ENCODE measurements around the gene ASB3. TPM values are rescaled to one million over a fixed set of nuclear protein-coding genes. Genes with fewer than 3 reads are reported as not detected.

Gene ASB3
- total RNA-seq, 2 donors from 2014 or later, result 10.5 to 14.0 TPM

DNA sequence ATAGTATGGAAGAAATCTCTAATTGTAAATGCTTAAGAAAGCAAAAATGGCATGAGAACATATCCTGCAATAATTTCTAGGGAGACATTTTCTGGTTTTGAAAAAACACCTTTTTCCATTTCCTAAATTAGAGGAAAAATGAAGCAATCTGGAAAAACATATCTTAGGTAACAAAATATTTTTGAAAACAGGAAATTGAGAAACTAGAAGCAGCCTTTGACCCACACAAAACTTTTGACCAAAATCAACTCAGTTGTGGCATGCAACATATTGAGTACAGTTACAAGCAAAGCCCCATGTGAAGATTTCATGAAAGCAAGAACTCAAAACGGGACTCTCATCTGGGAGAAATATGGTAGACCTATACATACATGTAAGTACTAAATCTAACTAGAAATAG, 47.7 kb downstream of the ASB3 start:
- no peaks in the 10 kb centered on the region for H3K9me3 ChIP-seq
- intact Hi-C loops (cut with DNase I), result no loop called here
- no peak for DNase-seq

GRCh38 chr2:53737091-53737490, 49.7 kb downstream of the ASB3 start:
- Histone ChIP-seq H3K27ac (no peak overlapping the region), H3K9me3 (no peaks in the 10 kb centered on the region), H3K4me3 (no peak overlapping the region), H3K27me3 (no peaks in the 10 kb centered on the region), H3K4me1 (no peaks in the 10 kb centered on the region), H3K36me3 (replicated peaks in 1 of 2; ENCODE audit: insufficient read depth in 1 of 2, low read depth in 2 of 2) (no peaks in the 10 kb centered on the region)
- no peak for TF ChIP-seq POLR2A (IDR thresholded peaks at IDR 0.05)
- no peak for TF ChIP-seq CTCF (IDR thresholded peaks at IDR 0.05)
- intact Hi-C loops (cut with DNase I), result no loop called here
- WGBS, 2 donors, result 94% methylated on average over 5 of the region's 5 CpGs
- ATAC-seq, result no peak
- no peak for DNase-seq

More for the DNA sequence above, 47.7 kb downstream of the ASB3 start:
- Histone ChIP-seq H3K27me3 (no peaks in the 10 kb centered on the region), H3K4me3 (no peak overlapping the region), H3K4me1 (no peaks in the 10 kb centered on the region), H3K36me3 (replicated peaks in 1 of 2; ENCODE audit: insufficient read depth in 1 of 2, low read depth in 2 of 2) (no peaks in the 10 kb centered on the region), H3K27ac (no peak overlapping the region)
- 79 to 84% methylated on average over 1 of the region's 1 CpG for WGBS, 2 donors
- no peak for TF ChIP-seq CTCF (IDR thresholded peaks at IDR 0.05)
- no peak for TF ChIP-seq POLR2A (IDR thresholded peaks at IDR 0.05)
- ATAC-seq, result no peak

GRCh38 chr2:53729143-53729762, 57.5 kb downstream of the ASB3 start:
- Histone ChIP-seq H3K36me3 (replicated peaks in 1 of 2; ENCODE audit: insufficient read depth in 1 of 2, low read depth in 2 of 2) (no peaks in the 10 kb centered on the region), H3K27me3 (no peaks in the 10 kb centered on the region), H3K4me3 (no peak overlapping the region), H3K4me1 (no peaks in the 10 kb centered on the region), H3K9me3 (no peaks in the 10 kb centered on the region), H3K27ac (no peak overlapping the region)
- WGBS, 2 donors, result 76 to 95% methylated on average over 1 of the region's 1 CpG
- intact Hi-C loops (cut with DNase I), result no loop called here
- TF ChIP-seq CTCF (IDR thresholded peaks at IDR 0.05) (no peak), POLR2A (IDR thresholded peaks at IDR 0.05) (no peak)
- ATAC-seq (no peak), DNase-seq (no peak)

DNA sequence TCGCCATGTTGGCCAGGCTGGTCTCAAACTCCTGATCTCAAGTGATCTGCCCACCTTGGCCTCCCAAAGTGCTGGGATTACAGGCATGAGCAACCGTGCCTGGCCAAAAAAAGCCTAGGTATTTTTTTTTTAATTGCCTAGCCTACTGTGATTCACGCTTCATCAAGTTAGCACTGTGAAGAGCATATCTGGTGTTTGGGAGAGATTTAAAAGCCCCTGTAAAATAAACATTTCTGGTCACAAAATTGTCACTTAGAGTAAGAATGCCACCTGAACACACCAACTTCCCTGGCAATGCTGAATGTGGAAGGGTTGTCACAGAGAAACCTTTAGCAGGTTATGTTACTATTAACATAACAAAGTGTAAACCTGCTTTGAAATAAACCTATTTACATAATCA, 58.8 kb downstream of the ASB3 start:
- WGBS, 2 donors, result 81 to 96% methylated on average over 3 of the region's 3 CpGs
- H3K4me1 ChIP-seq, result no peaks in the 10 kb centered on the region
- no peak for TF ChIP-seq POLR2A (IDR thresholded peaks at IDR 0.05)
- no peak for TF ChIP-seq CTCF (IDR thresholded peaks at IDR 0.05)
- H3K36me3 ChIP-seq (replicated peaks in 1 of 2; ENCODE audit: insufficient read depth in 1 of 2, low read depth in 2 of 2), result no peaks in the 10 kb centered on the region
- intact Hi-C loops (cut with DNase I), result no loop called here
- H3K4me3 ChIP-seq, result no peak overlapping the region
- H3K27ac ChIP-seq, result no peak overlapping the region
- no peaks in the 10 kb centered on the region for H3K27me3 ChIP-seq
- no peaks in the 10 kb centered on the region for H3K9me3 ChIP-seq
- ATAC-seq, result no peak
- no peak for DNase-seq

DNA sequence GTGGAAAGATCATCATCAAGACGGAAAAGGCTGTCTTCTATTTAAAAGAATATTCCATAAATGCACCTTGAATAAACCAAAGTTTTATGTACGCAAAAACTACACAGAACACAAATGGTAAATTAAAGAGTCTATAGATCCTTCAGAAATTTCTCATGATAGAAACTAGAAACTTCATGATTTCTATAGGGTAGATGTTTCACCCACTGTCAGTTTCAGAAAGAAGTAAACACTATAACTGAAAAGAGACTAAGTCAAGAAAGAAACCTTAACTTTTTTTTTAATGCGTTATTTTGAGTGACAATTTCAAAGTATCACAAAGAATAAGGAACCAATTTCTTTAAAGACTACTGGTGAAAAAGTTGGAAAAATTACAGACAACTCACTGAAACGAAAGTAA, 61.1 kb downstream of the ASB3 start:
- H3K4me3 ChIP-seq, result no peak overlapping the region
- no peaks in the 10 kb centered on the region for H3K36me3 ChIP-seq (replicated peaks in 1 of 2; ENCODE audit: insufficient read depth in 1 of 2, low read depth in 2 of 2)
- H3K27ac ChIP-seq, result no peak overlapping the region
- intact Hi-C loops (cut with DNase I), result no loop called here
- 85 to 89% methylated on average over 4 of the region's 4 CpGs for WGBS, 2 donors
- no peak for TF ChIP-seq CTCF (IDR thresholded peaks at IDR 0.05)
- TF ChIP-seq POLR2A (IDR thresholded peaks at IDR 0.05), result no peak
- H3K4me1 ChIP-seq, result no peaks in the 10 kb centered on the region
- no peaks in the 10 kb centered on the region for H3K9me3 ChIP-seq
- DNase-seq (no peak), ATAC-seq (no peak)
- no peaks in the 10 kb centered on the region for H3K27me3 ChIP-seq

Measured in body of pancreas (tissue), 4 donors.